ENCODE measurements around the gene LYSMD4.

DNA sequence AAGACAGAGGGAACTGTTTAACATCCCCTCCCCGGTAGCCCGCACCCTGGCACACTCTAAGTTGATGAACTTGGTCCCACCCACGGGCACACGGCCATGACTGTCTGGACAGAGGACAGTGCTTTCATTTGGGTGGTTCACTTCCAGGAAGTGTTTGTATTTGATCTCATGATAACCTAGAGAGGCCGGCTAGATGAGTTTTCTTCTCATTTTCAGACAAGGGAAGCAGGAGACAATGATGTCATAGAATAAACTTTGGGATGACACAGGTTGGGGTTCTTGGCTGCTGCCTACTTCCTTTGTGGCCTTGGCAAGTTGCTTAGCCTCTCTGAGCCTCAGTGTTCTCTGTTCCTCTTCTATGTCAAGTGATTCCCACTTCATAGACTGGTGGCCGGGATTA, 16.1 kb upstream of the LYSMD4 start:
- TF ChIP-seq POLR2A (IDR thresholded peaks at IDR 0.05): no peak
- TF ChIP-seq, protein P1, sequence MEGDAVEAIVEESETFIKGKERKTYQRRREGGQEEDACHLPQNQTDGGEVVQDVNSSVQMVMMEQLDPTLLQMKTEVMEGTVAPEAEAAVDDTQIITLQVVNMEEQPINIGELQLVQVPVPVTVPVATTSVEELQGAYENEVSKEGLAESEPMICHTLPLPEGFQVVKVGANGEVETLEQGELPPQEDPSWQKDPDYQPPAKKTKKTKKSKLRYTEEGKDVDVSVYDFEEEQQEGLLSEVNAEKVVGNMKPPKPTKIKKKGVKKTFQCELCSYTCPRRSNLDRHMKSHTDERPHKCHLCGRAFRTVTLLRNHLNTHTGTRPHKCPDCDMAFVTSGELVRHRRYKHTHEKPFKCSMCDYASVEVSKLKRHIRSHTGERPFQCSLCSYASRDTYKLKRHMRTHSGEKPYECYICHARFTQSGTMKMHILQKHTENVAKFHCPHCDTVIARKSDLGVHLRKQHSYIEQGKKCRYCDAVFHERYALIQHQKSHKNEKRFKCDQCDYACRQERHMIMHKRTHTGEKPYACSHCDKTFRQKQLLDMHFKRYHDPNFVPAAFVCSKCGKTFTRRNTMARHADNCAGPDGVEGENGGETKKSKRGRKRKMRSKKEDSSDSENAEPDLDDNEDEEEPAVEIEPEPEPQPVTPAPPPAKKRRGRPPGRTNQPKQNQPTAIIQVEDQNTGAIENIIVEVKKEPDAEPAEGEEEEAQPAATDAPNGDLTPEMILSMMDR (IDR thresholded peaks at IDR 0.05): no peak

All from uterus (tissue), 2 donors.